ENCODE data around the gene THADA.

The THADA gene

DNA sequence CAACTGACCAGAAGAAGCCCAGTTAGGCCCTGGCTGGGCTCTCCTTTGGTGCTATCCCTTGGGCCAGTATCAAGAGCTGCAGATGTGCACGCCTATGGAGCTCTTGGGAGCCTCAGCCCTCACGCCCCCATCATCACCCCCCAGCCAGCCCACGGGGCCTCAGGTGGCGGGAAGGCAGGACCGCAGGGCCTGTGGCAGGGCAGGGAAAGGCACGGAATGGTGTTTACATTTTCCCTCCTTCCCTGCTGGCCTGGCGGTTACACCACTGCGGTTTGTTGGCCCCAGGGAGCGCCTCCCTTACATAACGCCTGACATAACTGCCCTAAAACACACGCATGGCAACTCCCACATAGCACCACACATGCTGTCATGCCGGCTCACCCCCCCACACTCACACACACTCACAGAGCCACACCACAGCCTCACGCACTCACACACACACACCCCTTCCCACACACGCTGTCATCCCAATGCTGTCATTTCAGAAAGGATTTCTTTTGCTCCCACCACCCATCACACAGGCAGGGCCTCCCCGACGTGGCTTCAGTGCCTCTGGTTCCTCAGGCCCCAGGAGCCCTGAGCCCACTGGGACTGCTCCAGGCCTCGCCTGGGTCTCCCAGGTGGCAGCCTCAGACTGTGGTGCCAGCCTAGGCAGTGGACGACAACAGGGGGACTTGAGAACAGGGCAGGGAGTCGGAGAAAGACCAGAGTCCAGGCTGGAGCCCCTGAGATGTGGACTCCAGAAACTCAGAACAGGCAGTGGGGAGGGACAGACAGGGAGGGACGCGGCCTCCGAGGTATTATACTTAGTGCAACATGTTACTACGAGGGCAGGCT is 385.2 kb downstream of the THADA start:
- no peak for DNase-seq (ENCODE audit: low read depth in 2 of 2)

DNA sequence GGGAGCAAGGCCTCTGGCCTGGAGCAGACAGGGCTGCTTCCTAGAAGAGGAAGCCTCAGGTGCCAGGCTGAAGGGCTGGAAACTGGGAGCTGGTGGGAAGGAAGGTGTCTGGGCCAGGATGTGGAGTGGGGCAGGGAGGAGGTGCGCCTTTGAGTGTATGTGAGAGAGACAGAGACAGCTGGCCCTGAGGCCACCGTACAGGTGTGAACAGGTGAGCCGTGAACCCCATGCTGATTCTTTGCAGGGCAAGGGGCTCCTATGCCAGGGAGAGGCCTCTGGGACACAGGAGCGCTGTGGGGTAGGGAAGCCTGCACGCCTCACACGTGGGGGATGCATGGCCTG is 385.7 kb downstream of the THADA start:
- DNase-seq (ENCODE audit: low read depth in 2 of 2): no peak

- DNase-seq (ENCODE audit: low read depth in 2 of 2): no peak
These were observed 386.6 kb downstream of the THADA start for GRCh38 chr2:43209204-43209717.

GRCh38 chr2:43207553-43208300 is 388.1 kb downstream of the THADA start:
- DNase-seq (ENCODE audit: low read depth in 2 of 2): no peak

- no peak for DNase-seq (ENCODE audit: low read depth in 2 of 2)
These were observed 389.2 kb downstream of the THADA start for GRCh38 chr2:43206602-43207001.

GRCh38 chr2:43203373-43203772 is 392.5 kb downstream of the THADA start:
- DNase-seq (ENCODE audit: low read depth in 2 of 2): no peak

GRCh38 chr2:43202289-43202688 is 393.5 kb downstream of the THADA start:
- no peak for DNase-seq (ENCODE audit: low read depth in 2 of 2)

- no peak for DNase-seq (ENCODE audit: low read depth in 2 of 2)
These were observed 394.3 kb downstream of the THADA start for GRCh38 chr2:43201497-43201896.

GRCh38 chr2:43201016-43201415 is 394.8 kb downstream of the THADA start:
- DNase-seq (ENCODE audit: low read depth in 2 of 2): no peak

- no peak for DNase-seq (ENCODE audit: low read depth in 2 of 2)
These were observed 396.0 kb downstream of the THADA start for GRCh38 chr2:43199492-43200488.

DNA sequence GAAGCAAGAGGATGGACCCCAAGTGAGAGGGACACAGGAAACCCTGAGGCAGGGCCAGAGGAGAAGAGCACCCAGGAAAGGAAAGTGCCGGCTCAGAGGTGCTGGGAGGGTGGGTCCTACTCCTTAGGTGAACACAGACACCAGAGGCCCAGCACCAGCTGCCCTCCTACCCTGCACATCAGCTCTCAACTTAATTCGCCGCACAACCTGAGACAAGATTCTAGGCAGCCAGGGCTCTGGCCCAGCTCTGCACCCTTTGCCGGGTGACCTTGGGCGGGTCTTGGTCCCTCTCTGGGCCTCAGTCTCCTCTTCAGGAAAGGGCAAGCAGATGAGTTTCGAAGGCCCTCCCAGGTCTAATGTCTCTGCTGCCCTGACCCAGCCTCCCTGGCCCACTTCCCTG is 397.6 kb downstream of the THADA start:
- no peak for DNase-seq (ENCODE audit: low read depth in 2 of 2)

DNA sequence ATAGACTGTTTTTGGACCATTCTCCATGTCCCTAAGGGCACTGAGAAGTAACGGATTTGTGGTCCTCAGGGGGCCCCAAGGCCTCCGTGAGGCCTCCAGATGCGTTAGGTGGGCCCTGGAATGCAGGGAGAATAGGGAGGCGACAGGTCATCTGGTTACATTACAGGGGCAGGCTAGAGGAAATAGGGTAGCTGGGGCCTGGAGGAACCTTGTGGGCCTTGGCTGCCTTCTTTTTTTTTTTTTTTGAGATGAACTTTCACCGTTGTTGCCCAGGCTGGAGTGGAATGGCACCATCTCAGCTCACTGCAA is 398.3 kb downstream of the THADA start:
- DNase-seq (ENCODE audit: low read depth in 2 of 2): no peak

GRCh38 chr2:43196768-43197587 is 398.9 kb downstream of the THADA start:
- DNase-seq (ENCODE audit: low read depth in 2 of 2): no peak

DNA sequence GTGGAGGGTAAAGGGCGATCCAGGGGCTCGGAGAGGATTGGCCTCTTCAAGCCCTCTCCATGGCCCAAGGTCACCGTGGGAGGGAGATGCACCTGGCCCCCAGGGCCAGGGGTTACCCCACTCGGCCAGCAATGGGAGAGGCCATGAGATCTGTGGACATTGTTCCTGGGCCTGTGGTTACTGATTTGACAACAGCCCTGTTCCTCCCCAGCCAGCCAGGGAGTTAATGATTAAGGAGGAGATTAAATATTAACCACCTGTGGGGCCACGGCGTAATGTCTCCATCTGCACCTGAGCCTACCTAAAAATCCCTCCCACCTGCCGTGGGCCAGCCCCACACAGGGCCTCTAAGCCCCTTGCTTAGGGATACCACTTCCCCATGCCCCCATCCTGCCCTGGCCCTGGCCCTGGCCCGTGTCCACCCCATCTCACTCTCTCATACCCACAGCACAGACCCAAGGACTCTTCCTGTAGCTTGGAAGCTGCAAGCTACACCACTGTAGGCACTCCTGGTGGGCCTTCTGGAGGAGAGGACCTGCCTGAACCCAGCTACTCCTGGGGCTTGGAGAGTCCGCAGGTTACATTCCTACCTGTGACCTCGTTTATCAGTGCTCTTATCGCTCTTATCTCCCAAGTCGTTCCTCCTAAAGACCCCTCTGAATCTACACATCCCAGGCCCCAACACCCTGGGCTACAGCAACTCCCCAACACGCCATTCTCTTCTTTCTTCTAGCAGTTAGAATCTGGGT is 401.5 kb downstream of the THADA start:
- DNase-seq (ENCODE audit: low read depth in 2 of 2): no peak

GRCh38 chr2:43193652-43194120 is 402.2 kb downstream of the THADA start:
- DNase-seq (ENCODE audit: low read depth in 2 of 2): no peak

DNA sequence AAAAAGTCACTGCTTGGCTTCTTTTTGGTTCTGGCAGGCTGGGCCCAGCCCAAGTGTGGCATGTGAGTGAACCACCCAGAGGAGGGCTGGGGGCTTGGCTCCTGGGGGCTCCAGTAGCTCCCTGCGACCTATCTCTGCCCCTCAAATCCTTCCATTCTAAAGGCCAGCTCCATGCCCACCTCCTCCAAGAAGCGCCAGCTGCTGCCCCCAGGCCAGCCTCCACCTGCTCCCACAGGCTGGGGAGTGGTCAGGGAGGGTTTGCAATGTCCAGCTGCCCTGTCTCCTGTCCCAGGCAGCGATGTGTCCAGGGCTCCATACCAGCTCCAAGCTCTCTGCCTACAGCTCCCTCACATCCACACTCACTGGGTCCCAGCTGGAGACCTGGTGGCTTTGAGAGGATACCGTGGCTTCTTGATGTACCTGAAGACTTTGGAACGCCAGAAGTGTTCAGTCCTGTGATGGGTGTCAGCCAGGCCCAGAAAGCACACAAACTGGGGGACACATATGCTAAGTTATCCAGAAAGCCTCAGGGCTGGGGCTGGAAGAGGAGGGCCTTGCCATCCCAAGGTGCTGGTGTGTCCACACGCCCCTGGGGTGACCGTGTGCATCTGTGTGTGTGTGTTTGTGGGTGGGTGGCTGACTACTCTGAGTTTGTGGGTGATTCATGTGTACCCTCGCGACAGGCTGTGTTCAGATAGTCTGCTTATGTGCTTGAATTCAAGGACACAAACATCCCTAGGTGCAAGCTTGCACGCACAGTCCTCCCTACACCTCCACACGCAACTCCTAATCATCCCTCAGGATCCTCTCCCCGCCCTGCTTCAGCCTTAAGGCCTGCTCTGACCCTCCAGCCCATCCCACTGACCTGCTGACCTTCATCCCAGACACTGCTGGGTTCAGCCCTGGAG is 402.8 kb downstream of the THADA start:
- no peak for DNase-seq (ENCODE audit: low read depth in 2 of 2)

DNA sequence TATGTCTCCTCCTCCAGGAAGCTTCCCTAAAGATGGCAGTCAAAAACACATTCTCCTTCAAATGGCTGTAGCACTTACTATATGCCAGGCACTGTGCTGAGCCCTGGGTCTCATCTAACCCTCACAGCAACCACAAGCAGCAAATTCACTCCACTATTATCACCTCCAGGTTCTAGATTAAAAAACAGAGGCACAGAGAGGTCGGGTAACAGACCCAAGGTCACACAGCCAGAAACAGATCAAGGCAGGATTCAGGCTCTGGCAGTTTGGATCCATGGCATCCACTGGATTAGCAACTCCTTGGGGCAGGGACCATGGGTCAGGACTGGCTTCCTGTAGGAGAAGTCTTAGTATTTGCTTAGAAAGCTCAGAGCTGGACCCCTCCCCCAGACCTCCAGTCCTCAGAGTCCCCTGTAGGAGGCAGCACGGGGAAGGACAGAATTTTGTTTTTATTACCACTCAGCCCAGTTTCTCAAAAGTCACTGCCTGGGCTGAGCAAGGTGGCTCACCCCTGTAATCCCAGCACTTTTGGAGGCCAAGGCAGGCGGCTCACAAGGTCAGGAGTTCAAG is 403.8 kb downstream of the THADA start:
- DNase-seq (ENCODE audit: low read depth in 2 of 2): no peak

GRCh38 chr2:43190311-43191052 is 405.4 kb downstream of the THADA start:
- no peak for DNase-seq (ENCODE audit: low read depth in 2 of 2)

All from stimulated activated CD4-positive, alpha-beta T cell treated with anti-CD3 and anti-CD28 coated beads, Interleukin-1b, Interleukin-23, amount 100 ng/mL, for 1 hour (primary cell).